HG03469 (cell line): ENCODE data around the gene TRIM25.
"Not testable (repeated sequence)": the region's sequence is repeated elsewhere in the genome, so short reads cannot be mapped to it uniquely, and the experiment has no call there.

Experiments
- ATAC-seq: cut with Tn5 transposase; IDR thresholded peaks from one replicate; pipeline ENCODE4 v1.9.1; 2021; ENCODE audit warnings: mild to moderate bottlenecking, moderate library complexity, moderate number of reproducible peaks; ENCODE audit not compliant: unreplicated experiment

Gene TRIM25, protein sequence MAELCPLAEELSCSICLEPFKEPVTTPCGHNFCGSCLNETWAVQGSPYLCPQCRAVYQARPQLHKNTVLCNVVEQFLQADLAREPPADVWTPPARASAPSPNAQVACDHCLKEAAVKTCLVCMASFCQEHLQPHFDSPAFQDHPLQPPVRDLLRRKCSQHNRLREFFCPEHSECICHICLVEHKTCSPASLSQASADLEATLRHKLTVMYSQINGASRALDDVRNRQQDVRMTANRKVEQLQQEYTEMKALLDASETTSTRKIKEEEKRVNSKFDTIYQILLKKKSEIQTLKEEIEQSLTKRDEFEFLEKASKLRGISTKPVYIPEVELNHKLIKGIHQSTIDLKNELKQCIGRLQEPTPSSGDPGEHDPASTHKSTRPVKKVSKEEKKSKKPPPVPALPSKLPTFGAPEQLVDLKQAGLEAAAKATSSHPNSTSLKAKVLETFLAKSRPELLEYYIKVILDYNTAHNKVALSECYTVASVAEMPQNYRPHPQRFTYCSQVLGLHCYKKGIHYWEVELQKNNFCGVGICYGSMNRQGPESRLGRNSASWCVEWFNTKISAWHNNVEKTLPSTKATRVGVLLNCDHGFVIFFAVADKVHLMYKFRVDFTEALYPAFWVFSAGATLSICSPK

GRCh38 chr17:56913867-56914580 is at the start of gene TRIM25:
TRIM25 (minus strand) TSS chr17:56914049; CDS start chr17:56913988, 61 bp downstream.
- peak; percentile 32 for ATAC-seq

- ATAC-seq = peak; percentile 84
Measured at GRCh38 chr17:56960596-56961538, 47.0 kb upstream of the TRIM25 start, which contains the start of gene COIL. COIL (minus strand) TSS chr17:56961050; CDS start chr17:56961019, 31 bp downstream.

- ATAC-seq = no peak
Measured at GRCh38 chr17:56956992-56957391, 43.1 kb upstream of the TRIM25 start.

DNA sequence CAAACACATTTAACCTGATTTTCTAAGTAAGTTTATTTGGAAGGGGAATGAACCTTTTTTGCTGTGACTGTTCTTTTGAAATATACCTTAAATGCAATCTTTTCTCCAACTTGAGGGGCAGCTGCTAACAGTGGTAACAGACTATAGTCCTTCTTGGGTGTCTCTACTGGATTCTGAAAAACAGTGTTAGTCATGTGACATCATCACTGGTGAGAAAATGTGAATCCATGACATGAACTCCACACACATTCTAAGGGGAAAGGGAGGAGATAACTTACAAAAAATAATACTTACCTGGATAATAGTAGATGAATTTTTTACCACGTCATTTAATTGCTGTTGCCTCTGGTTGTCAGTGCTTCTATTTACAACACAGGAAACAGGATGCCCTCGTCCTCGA is 35.7 kb upstream of the TRIM25 start:
- ATAC-seq = no peak

GRCh38 chr17:56948491-56948890 is 34.6 kb upstream of the TRIM25 start:
- ATAC-seq = no peak

DNA sequence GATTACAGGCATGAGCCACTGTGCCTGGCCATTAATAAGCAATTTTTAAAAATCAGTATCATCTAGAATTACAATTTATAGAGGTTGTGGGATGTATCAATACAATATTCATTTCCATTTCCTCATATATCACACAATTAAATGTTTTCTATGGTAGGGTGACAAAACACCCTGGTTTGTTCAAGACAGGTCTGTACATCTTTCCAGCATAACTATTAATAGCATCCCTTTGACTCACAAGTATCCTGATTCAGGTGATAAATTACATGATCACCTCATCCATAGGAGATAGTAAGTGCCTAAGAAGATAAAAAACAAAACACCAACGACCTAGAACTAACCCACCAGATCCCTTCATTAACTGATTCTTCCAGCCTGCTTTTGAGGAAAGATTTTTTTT is 33.9 kb upstream of the TRIM25 start:
- ATAC-seq = no peak

DNA sequence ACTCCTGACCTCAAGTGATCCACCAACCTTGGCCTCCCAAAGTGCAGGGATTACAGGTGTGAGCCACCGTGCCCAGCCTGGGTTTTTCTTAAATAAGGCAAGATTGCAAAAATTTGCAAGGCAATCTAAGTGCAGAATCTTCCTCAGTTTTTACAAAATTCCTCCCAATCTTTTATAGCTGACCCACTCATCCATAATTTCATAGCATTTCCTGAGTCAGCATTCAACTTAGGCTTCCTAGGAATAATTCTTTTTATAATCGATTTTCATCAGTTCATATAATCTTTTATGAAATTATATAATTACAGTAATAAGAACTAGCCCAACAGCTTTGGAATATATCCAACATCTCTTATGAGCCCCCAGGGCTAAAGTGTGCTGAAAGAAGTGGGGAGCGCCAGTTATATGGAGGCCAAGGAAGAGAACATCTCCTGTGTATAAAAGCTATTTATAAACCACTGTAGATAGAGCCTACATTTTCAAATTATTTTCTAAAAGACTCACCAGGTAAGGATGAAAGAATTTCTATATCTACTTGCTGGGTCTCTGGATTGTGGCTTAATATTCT is 32.2 kb upstream of the TRIM25 start:
- no peak for ATAC-seq

DNA sequence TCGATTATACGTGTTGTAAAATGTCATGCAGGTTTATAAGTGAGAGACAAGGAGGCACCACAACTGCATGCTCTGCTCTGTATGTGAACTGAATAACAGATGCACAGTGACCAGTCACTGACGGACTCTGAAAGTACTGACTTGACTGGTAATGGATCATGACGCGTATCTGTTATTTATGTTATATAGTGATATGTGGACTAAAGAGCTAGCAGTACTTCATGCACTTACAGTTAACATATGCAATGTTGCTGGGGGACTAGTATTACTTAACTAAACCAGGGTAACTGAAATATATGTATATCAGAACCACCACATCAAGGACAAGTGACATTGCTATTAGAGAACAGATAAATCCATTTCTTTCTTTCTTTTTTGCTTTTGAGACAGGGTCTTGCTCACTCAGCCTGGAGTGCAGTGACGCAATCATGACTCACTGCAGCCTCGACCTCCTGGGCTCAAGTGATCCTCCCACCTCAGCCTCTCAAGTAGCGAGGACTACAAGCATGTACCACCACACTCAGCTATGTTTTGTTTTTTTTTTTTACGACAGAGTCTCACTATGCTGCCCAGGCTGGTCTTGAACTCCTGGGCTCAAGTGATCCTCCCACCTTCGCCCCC is 29.8 kb upstream of the TRIM25 start:
- no peak for ATAC-seq

DNA sequence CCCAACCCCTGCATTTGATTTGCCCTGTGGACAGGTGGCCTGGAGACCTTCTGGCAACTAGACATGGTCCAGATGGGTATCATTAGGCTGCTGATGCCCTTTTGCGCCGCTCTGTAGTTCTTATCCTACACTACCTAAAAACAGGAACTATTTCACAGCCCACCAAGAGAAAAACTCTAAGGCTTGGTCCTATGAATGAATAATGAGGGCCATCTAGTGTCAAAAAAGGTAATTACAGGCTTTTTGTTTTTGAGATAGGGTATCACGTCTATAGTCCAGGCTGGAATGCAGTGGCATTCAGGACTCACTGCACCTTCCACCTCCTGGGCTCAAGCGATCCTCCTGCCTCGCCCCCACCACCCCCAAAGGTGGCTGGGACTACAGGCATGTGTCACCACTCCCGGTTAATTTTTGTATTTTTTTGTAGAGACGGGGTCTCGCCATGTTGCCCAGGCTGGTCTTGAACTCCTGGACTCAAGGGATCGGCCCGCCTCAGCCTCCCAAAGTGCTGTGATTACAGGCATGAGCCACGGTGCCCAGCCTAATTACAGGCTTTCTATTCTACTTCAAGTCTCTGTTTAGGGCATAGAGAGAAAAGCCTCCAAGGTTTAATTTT is 26.1 kb upstream of the TRIM25 start:
- ATAC-seq = no peak

GRCh38 chr17:56938206-56938605 is 24.4 kb upstream of the TRIM25 start:
- ATAC-seq = not testable (repeated sequence)

GRCh38 chr17:56937687-56938086 is 23.8 kb upstream of the TRIM25 start:
- no peak for ATAC-seq

DNA sequence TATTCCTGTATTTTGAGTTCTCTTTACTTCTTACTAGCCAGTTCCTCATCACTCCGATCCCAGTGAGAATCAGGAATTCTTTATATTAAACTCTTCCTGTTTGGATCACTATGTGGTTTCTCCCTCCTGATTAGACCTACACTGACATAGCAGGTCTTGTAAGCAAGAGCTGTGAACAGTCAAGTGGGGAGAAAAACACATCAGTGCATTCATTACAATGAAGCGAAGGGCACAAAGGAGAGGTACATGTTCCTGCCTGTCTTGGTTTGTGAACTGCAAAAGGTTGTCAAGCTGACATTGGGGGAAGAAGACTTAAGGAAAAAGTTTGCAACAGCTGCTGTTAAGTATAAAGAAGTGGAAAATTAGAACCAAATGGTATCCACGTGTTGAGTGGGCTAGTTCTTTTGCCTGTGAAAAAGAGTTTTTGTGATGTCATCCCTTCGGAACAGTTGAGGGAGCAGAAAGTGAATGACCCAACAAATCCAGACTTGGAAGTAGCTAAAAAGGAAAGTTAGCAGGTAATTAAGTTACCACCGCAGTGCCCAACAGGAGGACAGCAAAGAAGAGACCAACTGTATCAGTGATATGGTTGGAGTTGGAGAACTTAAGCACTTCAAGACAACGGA is 23.0 kb upstream of the TRIM25 start:
- ATAC-seq = no peak

- no peak for ATAC-seq
Measured at GRCh38 chr17:56935461-56935860, 21.6 kb upstream of the TRIM25 start.

DNA sequence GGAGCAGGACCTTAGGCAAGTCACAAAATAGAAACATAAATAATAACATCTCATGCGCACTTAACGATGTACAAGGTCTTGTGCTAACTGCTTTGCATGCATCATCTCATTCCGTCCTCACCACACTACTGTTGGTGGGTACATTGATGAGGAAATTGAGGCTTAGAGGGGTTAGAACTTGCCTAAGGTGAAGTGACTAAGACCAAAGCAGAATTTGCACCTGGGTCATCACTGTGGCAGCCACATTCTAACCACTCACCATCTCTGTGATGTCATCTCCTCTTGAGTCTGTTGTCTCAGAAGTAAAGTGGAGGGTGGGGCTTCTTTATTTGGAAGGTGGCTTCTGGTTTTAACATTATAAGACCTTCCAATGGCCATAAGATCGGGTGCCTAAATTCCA is 20.4 kb upstream of the TRIM25 start:
- no peak for ATAC-seq

GRCh38 chr17:56933868-56934267 is 20.0 kb upstream of the TRIM25 start:
- ATAC-seq = no peak

DNA sequence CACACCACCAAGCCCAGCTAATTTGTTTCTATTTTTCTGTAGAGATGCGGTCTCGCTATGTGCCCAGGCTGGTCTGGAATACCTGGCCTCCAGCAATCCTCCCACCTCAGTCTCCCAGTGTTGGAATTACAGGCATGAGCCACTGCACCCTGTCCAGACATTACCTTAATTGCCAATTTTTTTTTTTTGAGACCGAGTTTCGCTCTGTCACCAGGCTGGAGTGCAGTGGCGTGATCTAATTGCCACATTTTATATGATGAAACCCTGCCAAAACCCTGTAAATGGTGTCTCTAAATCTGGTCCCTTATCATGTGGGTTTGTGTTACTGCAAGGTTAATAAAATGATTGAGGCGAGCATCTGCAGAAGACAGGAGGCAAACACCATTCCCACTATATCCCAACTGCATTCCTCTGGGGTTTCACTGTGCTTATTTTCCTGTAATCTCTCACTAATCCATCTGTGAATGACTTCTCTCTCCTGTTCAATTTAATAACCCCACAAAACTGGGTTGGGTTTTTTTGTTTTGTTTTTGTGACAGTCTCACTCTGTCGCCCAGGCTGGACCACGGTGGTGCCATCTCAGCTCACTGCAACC is 19.4 kb upstream of the TRIM25 start:
- no peak for ATAC-seq

GRCh38 chr17:56930739-56931337 is 17.0 kb upstream of the TRIM25 start:
- no peak for ATAC-seq

- ATAC-seq = no peak
Measured at GRCh38 chr17:56929362-56929969, 15.6 kb upstream of the TRIM25 start.
